ENCODE results near the gene FGFR4.

Gene FGFR4

GRCh38 chr5:177079606-177080005 lies 7.1 kb upstream of the FGFR4 start:
- TF ChIP-seq EZH2phosphoT487 (IDR thresholded peaks at IDR 0.05; ENCODE audit: low read depth) (no peak), CTCF (IDR thresholded peaks at IDR 0.05; ENCODE audit: low read depth, low read length) (no peak)
- no peak overlapping the region for H3K4me2 ChIP-seq (ENCODE audit: low read length)
- peaks cover 10% of the 10 kb centered on the region; the same call in 1 of the 2 replicates for H3K27me3 ChIP-seq (ENCODE audit: low read depth, low read length)
- no peak overlapping the region for H3K27ac ChIP-seq (ENCODE audit: low read length)
- H3K4me3 ChIP-seq (ENCODE audit: low read length), result no peak overlapping the region
- H3K4me1 ChIP-seq (ENCODE audit: low read length), result no peaks in the 10 kb centered on the region
- no peaks in the 10 kb centered on the region for H3K36me3 ChIP-seq (replicated peaks; ENCODE audit: low read depth, low read length)
- H4K20me1 ChIP-seq (ENCODE audit: insufficient read depth, low read length), result no peaks in the 10 kb centered on the region
- no peaks in the 10 kb centered on the region for H3K79me2 ChIP-seq (ENCODE audit: low read length)
- no peaks in the 10 kb centered on the region for H3K9me3 ChIP-seq (ENCODE audit: insufficient read depth, low read length)
- no peak overlapping the region for H3K9ac ChIP-seq (ENCODE audit: low read length)
- no peak overlapping the region for H2AFZ ChIP-seq (ENCODE audit: low read depth, low read length)

DNA sequence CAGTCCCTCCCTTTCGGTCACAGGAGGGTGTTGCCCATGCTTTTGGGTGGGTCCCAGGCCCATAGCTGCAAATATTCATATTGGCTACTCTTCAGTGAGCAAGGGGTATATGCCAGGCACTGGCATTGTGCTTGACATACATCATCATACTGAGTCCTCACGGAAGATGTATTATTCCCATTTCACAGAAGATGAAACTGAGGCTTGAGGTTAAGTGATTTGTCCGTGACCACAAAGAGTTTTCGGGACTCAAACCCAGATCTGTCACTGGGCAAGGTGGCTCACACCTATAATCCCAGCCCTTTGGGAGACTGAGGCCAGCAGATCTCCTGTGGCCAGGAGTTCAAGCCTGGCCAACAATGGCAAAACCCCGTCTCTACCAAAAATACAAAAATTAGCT lies 6.5 kb upstream of the FGFR4 start:
- H3K27ac ChIP-seq (ENCODE audit: low read length), result no peak overlapping the region
- no peak overlapping the region for H3K4me3 ChIP-seq (ENCODE audit: low read length)
- H3K9ac ChIP-seq (ENCODE audit: low read length), result no peak overlapping the region
- TF ChIP-seq EZH2phosphoT487 (IDR thresholded peaks at IDR 0.05; ENCODE audit: low read depth), result no peak
- TF ChIP-seq CTCF (IDR thresholded peaks at IDR 0.05; ENCODE audit: low read depth, low read length), result no peak
- H3K79me2 ChIP-seq (ENCODE audit: low read length), result no peaks in the 10 kb centered on the region
- H2AFZ ChIP-seq (ENCODE audit: low read depth, low read length), result no peak overlapping the region
- H3K4me1 ChIP-seq (ENCODE audit: low read length), result no peaks in the 10 kb centered on the region
- no peak overlapping the region for H3K4me2 ChIP-seq (ENCODE audit: low read length)
- H3K9me3 ChIP-seq (ENCODE audit: insufficient read depth, low read length), result no peaks in the 10 kb centered on the region
- H3K36me3 ChIP-seq (replicated peaks; ENCODE audit: low read depth, low read length), result no peaks in the 10 kb centered on the region
- peaks cover 10% of the 10 kb centered on the region; the same call in 1 of the 2 replicates for H3K27me3 ChIP-seq (ENCODE audit: low read depth, low read length)
- no peaks in the 10 kb centered on the region for H4K20me1 ChIP-seq (ENCODE audit: insufficient read depth, low read length)

DNA sequence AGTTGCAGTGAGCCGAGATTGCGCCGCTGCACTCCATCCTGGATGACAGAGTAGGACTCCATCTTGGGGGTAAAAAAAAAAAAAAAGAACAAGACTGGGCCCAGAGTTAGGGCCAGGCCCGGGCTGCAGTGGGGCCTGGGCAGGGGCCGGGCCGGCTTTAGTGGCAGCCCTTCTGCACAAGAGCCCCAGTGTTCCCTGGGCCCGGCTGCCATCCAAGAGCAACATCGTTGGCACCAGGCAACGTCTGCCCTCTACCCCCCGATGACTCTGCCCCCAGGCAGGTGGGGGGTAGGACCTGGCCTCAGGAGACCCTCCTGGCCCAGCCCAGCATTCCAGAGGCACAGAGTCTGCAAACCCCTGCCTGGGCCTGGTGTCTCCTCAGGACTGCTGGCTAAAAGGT lies 4.9 kb upstream of the FGFR4 start:
- Histone ChIP-seq H4K20me1 (ENCODE audit: insufficient read depth, low read length) (no peaks in the 10 kb centered on the region), H3K27me3 (ENCODE audit: low read depth, low read length) (peaks cover 10% of the 10 kb centered on the region; the same call in 1 of the 2 replicates), H3K9ac (ENCODE audit: low read length) (no peak overlapping the region), H3K4me3 (ENCODE audit: low read length) (no peak overlapping the region), H3K27ac (ENCODE audit: low read length) (no peak overlapping the region), H3K9me3 (ENCODE audit: insufficient read depth, low read length) (no peaks in the 10 kb centered on the region), H3K36me3 (replicated peaks; ENCODE audit: low read depth, low read length) (no peaks in the 10 kb centered on the region), H3K4me1 (ENCODE audit: low read length) (no peaks in the 10 kb centered on the region), H3K79me2 (ENCODE audit: low read length) (no peaks in the 10 kb centered on the region), H3K4me2 (ENCODE audit: low read length) (no peak overlapping the region), H2AFZ (ENCODE audit: low read depth, low read length) (no peak overlapping the region)
- TF ChIP-seq EZH2phosphoT487 (IDR thresholded peaks at IDR 0.05; ENCODE audit: low read depth) (no peak), CTCF (IDR thresholded peaks at IDR 0.05; ENCODE audit: low read depth, low read length) (no peak)

GRCh38 chr5:177083357-177083756 lies 3.4 kb upstream of the FGFR4 start:
- Histone ChIP-seq H3K36me3 (replicated peaks; ENCODE audit: low read depth, low read length) (no peaks in the 10 kb centered on the region), H3K9me3 (ENCODE audit: insufficient read depth, low read length) (no peaks in the 10 kb centered on the region), H2AFZ (ENCODE audit: low read depth, low read length) (no peak overlapping the region), H3K9ac (ENCODE audit: low read length) (no peak overlapping the region), H3K27ac (ENCODE audit: low read length) (no peak overlapping the region), H3K4me3 (ENCODE audit: low read length) (no peak overlapping the region), H3K79me2 (ENCODE audit: low read length) (no peaks in the 10 kb centered on the region), H3K4me2 (ENCODE audit: low read length) (no peak overlapping the region), H3K4me1 (ENCODE audit: low read length) (0 out of 2 replicates have a peak, but pooled peaks cover 5% of the 10 kb centered on the region), H3K27me3 (ENCODE audit: low read depth, low read length) (peaks cover 16% of the 10 kb centered on the region), H4K20me1 (ENCODE audit: insufficient read depth, low read length) (no peaks in the 10 kb centered on the region)
- TF ChIP-seq CTCF (IDR thresholded peaks at IDR 0.05; ENCODE audit: low read depth, low read length) (no peak), EZH2phosphoT487 (IDR thresholded peaks at IDR 0.05; ENCODE audit: low read depth) (no peak)
